ENCODE measurements around the gene UBE2L3.
A peak's percentile ranks its signal among the peaks of the same experiment; 100 is the strongest.
"Not testable (repeated sequence)": the region's sequence is repeated elsewhere in the genome, so short reads cannot be mapped to it uniquely, and the experiment has no call there.

UBE2L3 gene

DNA sequence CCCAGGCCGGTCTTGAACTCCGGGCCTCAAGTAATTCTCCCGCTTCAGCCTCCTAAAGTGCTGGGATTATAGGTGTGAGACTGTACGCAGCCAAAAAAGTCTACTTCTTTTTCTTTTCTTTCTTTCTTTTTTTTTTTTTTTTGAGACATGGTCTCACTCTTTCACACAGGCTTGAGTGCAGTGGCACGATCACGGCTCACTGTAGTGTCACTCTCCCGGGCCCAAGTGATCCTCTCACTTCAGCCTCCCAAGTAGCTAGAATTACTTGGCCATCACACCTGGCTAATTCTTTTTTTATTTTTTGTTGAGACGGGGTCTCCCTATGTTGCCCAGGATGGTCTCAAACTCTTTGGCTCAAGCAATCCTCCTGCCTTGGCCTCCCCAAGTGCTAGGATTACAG lies 3.6 kb upstream of the UBE2L3 start:
- TF ChIP-seq POLR2AphosphoS5 (IDR thresholded peaks at IDR 0.05; ENCODE audit: low read depth, low read length): no peak
- no peak for TF ChIP-seq POU2F2 (IDR thresholded peaks at IDR 0.05; ENCODE audit: low read depth, low read length)
- TF ChIP-seq POLR2A (IDR thresholded peaks at IDR 0.05; ENCODE audit: low read depth, low read length): no peak
- TF ChIP-seq TAF1 (IDR thresholded peaks at IDR 0.05; ENCODE audit: low read depth, low read length): no peak
- TF ChIP-seq SPI1 (IDR thresholded peaks at IDR 0.05; ENCODE audit: low read depth, low read length): no peak
- FAIRE-seq (no peak), DNase-seq (ENCODE audit: insufficient read length, low spot score) (no peak)

DNA sequence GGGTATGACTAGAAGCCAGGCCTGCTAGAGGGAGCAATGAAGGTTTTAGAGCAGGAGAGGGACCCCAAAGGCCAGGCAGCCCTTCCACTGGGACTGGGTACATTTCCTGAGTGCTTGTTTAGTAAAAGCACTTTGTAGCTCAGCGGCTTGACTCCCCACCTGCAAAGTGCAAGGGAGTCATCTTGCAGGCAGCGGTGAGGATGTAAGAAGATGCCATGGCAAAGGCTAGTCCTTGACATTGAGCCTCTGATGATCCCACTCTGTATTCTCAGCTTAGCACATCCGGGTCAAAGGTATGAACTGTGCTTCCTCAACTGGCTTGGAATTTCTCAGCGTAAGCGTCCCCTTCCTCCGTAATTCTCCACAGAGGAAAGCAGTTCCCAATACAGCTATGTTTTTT lies 3.1 kb upstream of the UBE2L3 start:
- FAIRE-seq (no peak), DNase-seq (ENCODE audit: insufficient read length, low spot score) (no peak)
- TF ChIP-seq POLR2A (IDR thresholded peaks at IDR 0.05; ENCODE audit: low read depth, low read length): no peak
- TF ChIP-seq POU2F2 (IDR thresholded peaks at IDR 0.05; ENCODE audit: low read depth, low read length): no peak
- no peak for TF ChIP-seq SPI1 (IDR thresholded peaks at IDR 0.05; ENCODE audit: low read depth, low read length)
- no peak for TF ChIP-seq POLR2AphosphoS5 (IDR thresholded peaks at IDR 0.05; ENCODE audit: low read depth, low read length)
- TF ChIP-seq TAF1 (IDR thresholded peaks at IDR 0.05; ENCODE audit: low read depth, low read length): no peak
- no peak for TF ChIP-seq PAX5 (IDR thresholded peaks at IDR 0.05; ENCODE audit: insufficient read depth, low read length, severe bottlenecking)

DNA sequence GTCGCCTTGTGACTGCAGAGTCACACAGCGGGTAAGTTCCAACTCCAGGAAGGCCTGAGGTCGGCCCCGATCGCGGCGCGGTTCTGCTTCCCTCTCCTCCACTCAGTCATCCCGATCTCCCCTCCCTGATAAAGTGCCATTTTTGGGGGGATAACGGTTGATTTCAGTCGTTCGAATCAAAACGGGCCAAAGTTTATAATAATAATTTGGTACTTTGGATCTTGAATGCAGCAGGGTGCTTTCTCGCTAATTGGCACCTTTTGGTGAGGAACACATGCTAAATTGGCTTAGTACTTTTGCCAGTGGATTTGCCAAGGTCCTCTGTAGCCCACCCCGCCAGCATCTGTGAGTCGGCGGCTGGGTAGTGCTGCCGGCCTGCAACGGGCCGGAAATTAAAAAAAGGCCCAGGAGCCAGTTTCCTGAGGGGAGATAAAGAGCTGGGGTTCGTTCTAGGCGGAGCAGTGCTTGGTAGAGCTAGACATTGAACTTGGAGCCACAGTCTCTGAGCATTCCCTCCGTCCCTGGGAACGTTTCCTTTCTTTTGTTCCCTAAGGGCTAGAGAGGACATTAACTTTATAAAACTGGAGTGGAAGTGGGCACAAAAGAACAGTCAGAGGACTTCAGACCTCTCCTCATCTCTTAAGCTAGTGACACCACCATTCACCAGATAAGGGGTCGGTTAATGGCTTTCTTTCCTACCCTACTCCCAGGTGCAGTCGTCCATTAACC lies 997 bp downstream of the UBE2L3 start:
- TF ChIP-seq POLR2AphosphoS5 (IDR thresholded peaks at IDR 0.05; ENCODE audit: low read depth, low read length) (no peak), SPI1 (IDR thresholded peaks at IDR 0.05; ENCODE audit: low read depth, low read length) (no peak), POU2F2 (IDR thresholded peaks at IDR 0.05; ENCODE audit: low read depth, low read length) (no peak), TAF1 (IDR thresholded peaks at IDR 0.05; ENCODE audit: low read depth, low read length) (no peak), POLR2A (IDR thresholded peaks at IDR 0.05; ENCODE audit: low read depth, low read length) (no peak), PAX5 (IDR thresholded peaks at IDR 0.05; ENCODE audit: insufficient read depth, low read length, severe bottlenecking) (no peak)
- FAIRE-seq: peak; percentile 31
- DNase-seq (ENCODE audit: insufficient read length, low spot score): no peak

DNA sequence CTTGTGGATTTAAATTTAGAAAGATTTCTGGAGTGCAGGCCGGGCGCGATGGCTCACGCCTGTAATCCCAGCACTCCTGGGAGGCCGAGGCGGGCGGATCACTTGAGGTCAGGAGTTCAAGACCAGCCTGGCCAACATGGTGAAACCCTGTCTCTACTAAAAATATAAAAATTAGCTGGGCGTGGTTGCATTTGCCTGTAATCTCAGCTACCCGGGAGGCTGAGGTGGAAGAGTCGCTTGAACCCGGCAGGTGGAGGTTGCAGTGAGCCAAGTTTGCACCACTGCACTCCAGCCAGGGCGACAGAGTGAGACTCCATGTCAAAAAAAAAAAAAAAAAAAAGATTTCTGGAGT lies 1.5 kb downstream of the UBE2L3 start:
- not testable (repeated sequence) for DNase-seq (ENCODE audit: insufficient read length, low spot score); FAIRE-seq

DNA sequence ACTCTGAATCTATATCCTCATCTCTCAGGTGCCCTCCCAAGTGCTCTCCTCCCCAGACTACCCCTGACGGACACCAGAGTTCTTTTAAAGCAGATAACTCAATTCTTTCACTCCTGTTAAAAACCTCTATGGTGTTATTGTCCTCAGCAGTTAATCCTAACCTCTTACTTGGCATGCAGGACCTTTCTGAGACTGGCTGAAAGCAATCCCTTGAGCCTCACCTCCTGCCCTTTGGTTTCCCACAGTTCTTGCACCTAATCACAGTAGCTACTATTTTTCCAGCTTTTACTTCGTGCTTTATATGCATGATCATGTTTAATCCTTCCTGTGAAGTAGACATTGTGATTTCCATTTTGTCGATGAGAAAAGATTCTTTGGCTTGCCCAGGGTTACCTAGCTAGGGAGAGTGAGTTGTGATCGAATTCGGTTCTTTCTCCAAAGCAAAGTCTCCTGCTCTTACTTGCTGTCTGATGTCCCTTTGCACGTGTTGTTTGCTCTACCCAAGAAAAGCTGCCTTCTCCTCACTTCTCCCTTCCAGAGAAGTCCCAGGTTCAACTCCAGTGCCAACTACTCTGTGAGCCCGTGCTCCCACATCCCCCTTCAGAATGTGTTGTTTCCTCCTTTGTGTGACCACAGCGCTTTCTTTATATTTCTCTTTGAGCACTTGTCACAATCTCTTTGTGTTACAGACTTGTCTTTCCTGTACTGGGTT lies 2.1 kb downstream of the UBE2L3 start:
- no peak for DNase-seq (ENCODE audit: insufficient read length, low spot score)
- no peak for TF ChIP-seq PAX5 (IDR thresholded peaks at IDR 0.05; ENCODE audit: insufficient read depth, low read length, severe bottlenecking)
- TF ChIP-seq SPI1 (IDR thresholded peaks at IDR 0.05; ENCODE audit: low read depth, low read length): peak; percentile 52; the same call in 1 of the 2 replicates
- no peak for TF ChIP-seq POLR2A (IDR thresholded peaks at IDR 0.05; ENCODE audit: low read depth, low read length)
- no peak for TF ChIP-seq POLR2AphosphoS5 (IDR thresholded peaks at IDR 0.05; ENCODE audit: low read depth, low read length)
- TF ChIP-seq TAF1 (IDR thresholded peaks at IDR 0.05; ENCODE audit: low read depth, low read length): no peak
- TF ChIP-seq POU2F2 (IDR thresholded peaks at IDR 0.05; ENCODE audit: low read depth, low read length): no peak
- peak; percentile 23 for FAIRE-seq

DNA sequence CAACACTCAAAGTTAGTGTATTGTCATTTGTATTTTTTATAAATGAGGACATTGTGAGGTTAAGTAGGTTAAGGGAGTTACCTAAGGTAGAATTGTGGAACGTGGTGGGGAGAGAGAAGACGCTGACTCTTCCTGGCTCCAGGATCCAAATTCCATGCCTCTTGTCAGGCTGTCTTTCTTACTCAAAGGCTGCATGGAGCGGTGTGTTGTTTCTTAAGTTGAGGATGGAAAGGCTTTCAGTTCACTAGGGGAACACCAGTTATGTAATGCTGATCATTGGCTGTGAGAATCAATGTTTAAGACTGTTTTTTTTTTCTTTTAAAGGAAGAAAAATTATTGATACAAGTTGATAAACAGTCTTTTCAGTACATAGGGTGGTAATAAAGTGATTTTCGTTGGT lies 2.9 kb downstream of the UBE2L3 start:
- DNase-seq (ENCODE audit: insufficient read length, low spot score): no peak
- no peak for FAIRE-seq
- TF ChIP-seq POLR2AphosphoS5 (IDR thresholded peaks at IDR 0.05; ENCODE audit: low read depth, low read length) (no peak), POLR2A (IDR thresholded peaks at IDR 0.05; ENCODE audit: low read depth, low read length) (no peak), PAX5 (IDR thresholded peaks at IDR 0.05; ENCODE audit: insufficient read depth, low read length, severe bottlenecking) (no peak), SPI1 (IDR thresholded peaks at IDR 0.05; ENCODE audit: low read depth, low read length) (no peak), POU2F2 (IDR thresholded peaks at IDR 0.05; ENCODE audit: low read depth, low read length) (no peak), TAF1 (IDR thresholded peaks at IDR 0.05; ENCODE audit: low read depth, low read length) (no peak)

DNA sequence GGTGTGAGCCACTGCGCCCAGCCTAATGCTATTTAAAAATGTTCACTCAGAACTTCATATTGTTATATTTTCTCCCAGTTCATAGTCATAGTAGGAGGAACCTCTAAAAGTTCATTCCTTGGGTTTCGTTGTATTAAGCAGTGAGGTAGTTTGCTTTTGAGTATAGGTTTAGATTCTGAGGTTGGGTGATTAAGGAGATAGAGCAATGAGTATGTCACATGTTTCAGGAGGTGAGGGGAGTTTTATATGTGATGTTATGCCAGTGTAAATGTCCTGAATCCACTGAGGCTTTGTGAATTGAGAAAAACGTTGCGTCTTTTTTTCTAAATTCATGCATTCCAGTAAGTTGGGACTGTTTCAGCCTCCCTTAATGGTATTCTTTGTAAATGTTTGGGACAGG lies 4.2 kb downstream of the UBE2L3 start:
- FAIRE-seq: no peak
- TF ChIP-seq POU2F2 (IDR thresholded peaks at IDR 0.05; ENCODE audit: low read depth, low read length) (no peak), POLR2A (IDR thresholded peaks at IDR 0.05; ENCODE audit: low read depth, low read length) (no peak), TAF1 (IDR thresholded peaks at IDR 0.05; ENCODE audit: low read depth, low read length) (no peak), PAX5 (IDR thresholded peaks at IDR 0.05; ENCODE audit: insufficient read depth, low read length, severe bottlenecking) (no peak), POLR2AphosphoS5 (IDR thresholded peaks at IDR 0.05; ENCODE audit: low read depth, low read length) (no peak), SPI1 (IDR thresholded peaks at IDR 0.05; ENCODE audit: low read depth, low read length) (no peak)
- DNase-seq (ENCODE audit: insufficient read length, low spot score): no peak

DNA sequence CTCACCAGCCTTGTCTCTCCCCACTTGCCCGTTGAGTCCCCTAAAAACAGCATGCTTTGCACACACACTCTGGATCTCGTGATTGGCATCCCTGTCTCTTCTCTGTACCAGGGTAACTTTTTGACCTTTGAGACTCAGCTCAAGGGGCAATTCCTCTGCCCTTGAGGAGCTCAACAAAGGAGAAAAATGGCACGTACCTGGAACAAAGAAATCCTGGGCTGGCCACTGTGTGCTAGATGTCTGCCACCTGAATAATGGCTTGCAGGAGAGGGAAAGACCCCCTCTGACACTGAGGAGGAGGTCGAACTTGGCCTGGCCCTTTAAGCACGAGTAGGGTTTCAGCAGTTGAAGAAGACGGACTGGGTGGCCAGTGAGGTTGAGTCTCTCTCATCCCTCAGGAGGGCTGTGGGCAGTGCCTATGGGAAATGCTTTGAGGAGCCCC lies 5.8 kb downstream of the UBE2L3 start:
- DNase-seq (ENCODE audit: insufficient read length, low spot score) (no peak), FAIRE-seq (no peak)
- TF ChIP-seq POLR2A (IDR thresholded peaks at IDR 0.05; ENCODE audit: low read depth, low read length): no peak
- TF ChIP-seq POLR2AphosphoS5 (IDR thresholded peaks at IDR 0.05; ENCODE audit: low read depth, low read length): no peak
- TF ChIP-seq TAF1 (IDR thresholded peaks at IDR 0.05; ENCODE audit: low read depth, low read length): no peak
- TF ChIP-seq SPI1 (IDR thresholded peaks at IDR 0.05; ENCODE audit: low read depth, low read length): no peak
- no peak for TF ChIP-seq POU2F2 (IDR thresholded peaks at IDR 0.05; ENCODE audit: low read depth, low read length)
- no peak for TF ChIP-seq PAX5 (IDR thresholded peaks at IDR 0.05; ENCODE audit: insufficient read depth, low read length, severe bottlenecking)

DNA sequence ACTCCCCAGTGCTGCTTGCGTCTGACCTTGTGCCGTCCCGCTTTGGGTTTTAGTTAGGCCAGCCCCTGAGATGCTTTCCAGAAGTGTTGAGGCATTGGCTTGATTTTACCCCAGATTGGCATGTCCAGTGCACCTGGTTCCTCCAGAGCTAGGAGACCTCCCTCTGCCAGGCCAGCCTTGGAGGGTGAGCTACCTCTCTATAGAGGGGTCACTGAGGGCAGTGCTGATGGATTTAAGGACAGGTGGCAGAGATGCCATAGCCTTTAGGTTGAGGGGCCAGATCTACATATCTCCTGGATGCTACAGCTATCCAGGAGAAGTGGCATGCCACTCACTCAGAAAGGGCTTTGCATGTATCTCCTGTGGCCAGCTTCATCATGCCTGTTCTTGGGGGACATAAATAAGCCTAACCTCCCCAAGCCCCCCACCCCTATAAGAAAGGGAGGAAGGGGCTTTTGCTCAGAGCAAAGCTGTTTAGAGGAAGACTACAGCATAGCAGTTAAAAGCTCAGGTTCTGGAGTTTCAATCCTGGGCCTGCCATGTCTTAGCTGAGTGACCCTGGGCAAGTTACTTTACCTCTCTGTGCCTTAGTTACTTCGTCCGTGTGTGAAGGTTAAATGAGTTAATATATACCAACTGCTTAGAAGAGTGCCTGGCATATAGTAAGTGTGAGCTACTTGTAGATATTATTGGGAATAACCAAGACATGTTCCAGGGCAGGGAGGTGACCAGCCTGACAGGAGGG lies 6.4 kb downstream of the UBE2L3 start:
- FAIRE-seq: no peak
- no peak for DNase-seq (ENCODE audit: insufficient read length, low spot score)
- no peak for TF ChIP-seq POLR2A (IDR thresholded peaks at IDR 0.05; ENCODE audit: low read depth, low read length)
- TF ChIP-seq SPI1 (IDR thresholded peaks at IDR 0.05; ENCODE audit: low read depth, low read length): no peak
- TF ChIP-seq POU2F2 (IDR thresholded peaks at IDR 0.05; ENCODE audit: low read depth, low read length): no peak
- TF ChIP-seq TAF1 (IDR thresholded peaks at IDR 0.05; ENCODE audit: low read depth, low read length): no peak
- TF ChIP-seq PAX5 (IDR thresholded peaks at IDR 0.05; ENCODE audit: insufficient read depth, low read length, severe bottlenecking): no peak
- no peak for TF ChIP-seq POLR2AphosphoS5 (IDR thresholded peaks at IDR 0.05; ENCODE audit: low read depth, low read length)

Data from GM12891 (cell line).